Lower leg skin (tissue), 3 donors: ENCODE measurements around the gene GPC6.

Experiments used
- CTCF ChIP-seq, 3 donors: fragments of 450-650 bp; IDR thresholded peaks; one replicate each; pipeline ENCODE4 v1.5.1; 2016; ENCODE audit warnings: antibody characterized with exemption in 3 of 3, mild to moderate bottlenecking in 3 of 3, moderate library complexity in 2 of 3
- POLR2A ChIP-seq, 2 donors: fragments of 450-650 bp; IDR thresholded peaks; one replicate each; pipeline ENCODE4 v1.6.1; 2016 to 2017; ENCODE audit warnings: antibody characterized with exemption in 2 of 2, mild to moderate bottlenecking in 1 of 2, moderate library complexity in 1 of 2

- TF ChIP-seq CTCF (IDR thresholded peaks at IDR 0.05), result no peak
- no peak for TF ChIP-seq POLR2A (IDR thresholded peaks at IDR 0.05)
Measured at GRCh38 chr13:93800342-93800741, 573.7 kb downstream of the GPC6 start.
